ENCODE results near the gene PSMD1.

DNA sequence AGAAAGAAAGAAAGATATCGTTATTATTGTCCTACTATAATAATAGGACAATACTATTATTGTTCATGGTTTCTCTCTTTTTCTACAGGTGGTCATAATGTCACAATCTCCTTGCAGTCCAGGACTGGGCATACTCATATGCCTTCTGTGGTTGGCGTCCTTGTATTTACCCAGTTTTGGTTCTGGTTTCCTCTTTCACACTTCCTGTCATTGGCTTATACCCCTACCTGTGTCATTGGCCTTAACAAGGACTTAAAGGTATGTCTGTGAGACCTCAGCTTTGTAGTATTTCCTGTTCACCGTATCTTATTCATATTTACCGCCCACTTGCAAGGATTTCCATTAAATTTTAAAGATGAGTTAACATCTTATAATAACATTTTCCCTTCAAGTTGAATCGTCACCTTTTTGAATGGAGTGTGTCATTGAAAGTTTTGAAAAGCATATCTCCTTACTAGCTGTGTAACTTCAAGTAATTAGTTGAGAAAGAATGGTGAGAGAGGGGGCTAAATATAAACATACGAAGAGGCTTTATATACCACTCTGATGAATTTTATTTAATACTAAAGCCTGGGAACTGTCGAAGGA is 104.7 kb downstream of the PSMD1 start:
- TF ChIP-seq POLR2A (IDR thresholded peaks at IDR 0.05; ENCODE audit: low read depth) = no peak
- no peak for TF ChIP-seq POLR2AphosphoS5 (IDR thresholded peaks at IDR 0.05)
- no peak for TF ChIP-seq CTCF (IDR thresholded peaks at IDR 0.05)
- no peak for TF ChIP-seq EP300 (IDR thresholded peaks at IDR 0.05)

Measured in esophagus muscularis mucosa (tissue), 4 donors.